T47D (cell line): ENCODE measurements around the gene FBXL5.

ENCODE experiments used
- DNase-seq, 2 experiments: peaks; one replicate each; pipeline versions ENCODE4 v3.0.0 to v3.0.0-alpha.2; 2011 to 2012; ENCODE audit warnings: low read depth in 1 of 2, low spot score in 1 of 2
- JUND ChIP-seq: IDR thresholded peaks from 2 replicates; pipeline ENCODE4 v1.6.1; 2012; ENCODE audit warnings: low read depth
- in situ Hi-C: cut with HindIII; loops from 2 replicates; pipeline ENCODE4 v1.10.0; 2016; ENCODE audit warnings: low sequenced_read_pairs, low pct_unique_long_range_greater_than_20kb

The FBXL5 gene

DNA sequence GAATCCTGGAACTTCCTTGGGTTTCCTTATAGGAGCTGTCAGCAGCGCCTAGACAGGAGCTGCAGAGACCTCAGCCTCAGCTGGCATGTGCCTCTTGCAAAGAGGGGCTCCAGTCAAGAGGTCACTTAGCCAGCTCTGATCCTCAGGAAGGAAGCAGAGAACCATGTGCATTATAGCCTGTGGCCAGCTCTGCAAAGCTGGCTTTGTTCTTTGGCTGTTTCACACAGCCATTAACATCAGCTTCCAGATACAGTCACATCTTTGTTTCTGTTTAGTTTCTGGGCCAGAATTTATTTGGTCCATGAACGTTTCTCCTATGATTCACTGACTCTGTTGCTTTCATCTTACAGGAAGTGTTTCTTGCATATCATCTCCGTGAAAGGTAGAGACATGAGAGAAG lies 93.0 kb downstream of the FBXL5 start:
- TF ChIP-seq JUND = no peak
- in situ Hi-C loops = no loop called here
- DNase-seq = no peak

DNA sequence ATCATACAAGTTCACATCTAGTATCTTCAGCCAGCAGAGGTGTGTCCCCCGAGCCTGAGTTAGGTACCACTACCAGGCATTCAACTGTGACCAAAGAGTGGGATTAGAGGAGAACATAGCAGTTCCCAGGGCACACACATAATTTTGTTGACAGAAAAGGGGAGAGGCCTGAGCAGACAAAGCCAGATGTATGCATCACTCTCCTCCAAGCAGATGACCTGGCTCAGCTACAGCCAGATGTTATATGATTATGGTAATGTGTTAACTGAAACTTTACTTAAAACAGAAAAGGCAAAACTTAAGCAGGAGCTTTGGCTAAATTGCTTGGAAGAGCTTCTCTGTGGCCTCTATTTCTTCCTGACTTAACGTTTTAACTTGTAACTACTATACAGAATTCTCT lies 96.6 kb downstream of the FBXL5 start:
- no peak for DNase-seq
- no peak for TF ChIP-seq JUND

DNA sequence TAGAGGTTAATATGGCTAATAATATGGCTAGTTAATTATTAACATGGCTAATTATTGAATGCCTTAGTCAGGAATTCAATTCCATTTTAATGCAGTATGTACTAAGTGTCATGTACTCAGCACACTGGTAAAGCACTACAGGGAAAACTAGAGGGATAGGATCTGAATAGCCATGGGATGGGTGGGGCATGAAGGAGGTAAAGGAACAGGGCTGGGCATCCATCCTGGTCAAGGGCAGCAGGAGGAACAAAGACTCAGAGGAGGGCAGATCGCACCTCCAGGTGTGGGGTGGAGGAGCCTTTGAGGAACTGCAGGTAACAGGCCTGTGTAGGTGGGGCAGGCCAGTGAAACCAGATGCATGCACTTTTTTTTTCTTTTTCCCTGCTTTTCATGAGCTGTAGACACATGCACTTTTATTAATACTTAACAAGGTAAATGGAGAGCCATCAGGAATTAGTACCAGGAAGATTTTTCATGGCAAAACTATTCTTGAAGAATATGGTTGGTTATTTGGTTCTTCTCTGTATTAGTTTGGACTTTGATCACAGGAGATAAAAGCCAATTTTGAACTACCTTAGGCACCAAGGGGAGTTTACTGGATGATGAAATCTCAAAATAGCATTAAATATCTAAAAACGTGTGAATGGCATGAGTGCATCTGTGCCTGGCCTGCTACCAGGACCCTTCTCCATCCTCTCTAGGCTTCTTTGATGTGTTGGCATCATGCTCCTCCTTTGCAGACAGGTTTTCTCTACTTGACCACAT lies 97.2 kb downstream of the FBXL5 start:
- TF ChIP-seq JUND = no peak
- no peak for DNase-seq
- in situ Hi-C loops = no loop called here

More for the DNA sequence above, 96.6 kb downstream of the FBXL5 start:
- in situ Hi-C loops = no loop called here

DNA sequence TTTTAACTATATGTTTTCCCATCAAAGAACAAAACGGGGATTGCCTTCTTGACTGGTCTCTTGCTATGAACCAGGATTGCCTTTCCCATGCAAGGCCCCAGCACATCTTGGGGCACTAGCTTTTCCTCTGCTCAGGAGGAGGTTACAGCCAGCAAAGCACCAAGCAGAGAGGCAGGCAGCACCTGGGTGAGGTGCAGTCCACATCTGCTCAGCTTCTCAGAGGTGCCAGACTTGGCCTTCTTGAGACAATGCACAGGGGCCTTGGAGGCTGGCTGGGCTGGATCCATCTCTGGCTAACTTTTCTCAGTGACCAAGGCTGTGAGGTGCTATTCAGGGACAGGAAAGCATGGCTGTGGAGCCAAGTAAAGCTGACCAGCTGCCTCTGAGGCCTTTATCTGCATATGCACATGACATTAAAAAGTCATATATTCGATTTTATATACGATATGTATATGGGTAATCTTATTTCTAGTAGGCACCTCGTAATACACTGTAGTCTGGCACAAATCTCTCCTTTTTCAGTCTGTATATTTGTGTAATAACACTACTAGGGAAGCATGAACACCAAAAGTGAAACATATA lies 98.6 kb downstream of the FBXL5 start:
- in situ Hi-C loops = no loop called here
- DNase-seq = no peak
- TF ChIP-seq JUND = no peak
